NCI-H2081 treated with DMSO at 0.1 percent for 48 hours (cell line): Measurements from ENCODE around the gene DSPP.
"Not testable (repeated sequence)": the region's sequence is repeated elsewhere in the genome, so short reads cannot be mapped to it uniquely, and the experiment has no call there.

Experiments used
- DNase-seq: peaks from one replicate; lab custom pipeline; 2025; lab: John Stamatoyannopoulos, UW

DSPP gene

GRCh38 chr4:87608229-87608628 is at the start of gene DSPP:
Gene DSPP, plus strand, starts transcription at chr4:87608529. Its CDS starts 2,380 bp downstream, at chr4:87610909.
- DNase-seq, result no peak

DNA sequence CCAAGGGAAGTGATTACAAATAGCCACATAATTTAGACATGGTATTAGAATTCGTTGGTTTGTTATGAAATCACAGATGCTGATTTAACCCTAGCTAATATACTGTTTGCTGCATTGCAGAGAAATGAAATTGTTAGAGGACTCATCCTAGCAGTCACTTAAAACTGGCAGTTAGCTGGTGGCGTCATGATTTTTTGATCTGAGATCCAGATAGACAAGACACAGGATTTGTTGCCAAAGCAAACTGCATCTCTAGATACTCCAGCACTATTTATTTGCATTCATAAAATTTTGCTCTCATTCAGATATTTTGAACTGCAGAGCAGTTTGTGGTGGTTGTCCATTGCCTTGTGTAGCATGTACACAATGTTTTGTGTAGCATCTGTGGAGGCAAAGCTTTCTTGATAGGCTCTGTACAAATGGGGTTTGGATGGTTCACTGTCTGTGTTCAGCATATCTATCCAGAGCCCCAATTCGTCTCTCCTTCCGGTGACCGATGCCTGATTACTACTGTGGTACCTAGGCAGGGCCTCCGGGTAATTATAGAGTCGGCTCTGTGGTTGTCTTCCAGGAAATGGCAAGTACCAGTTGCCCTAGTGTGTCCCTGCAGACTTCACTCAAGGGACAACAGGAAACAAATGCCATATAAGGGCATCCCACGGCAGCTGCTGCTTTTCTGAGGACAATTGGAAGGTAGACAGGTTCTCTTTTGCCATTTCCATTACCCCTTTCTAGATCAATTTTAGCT is 49.1 kb upstream of the DSPP start:
- DNase-seq, result peak; percentile 68

DNA sequence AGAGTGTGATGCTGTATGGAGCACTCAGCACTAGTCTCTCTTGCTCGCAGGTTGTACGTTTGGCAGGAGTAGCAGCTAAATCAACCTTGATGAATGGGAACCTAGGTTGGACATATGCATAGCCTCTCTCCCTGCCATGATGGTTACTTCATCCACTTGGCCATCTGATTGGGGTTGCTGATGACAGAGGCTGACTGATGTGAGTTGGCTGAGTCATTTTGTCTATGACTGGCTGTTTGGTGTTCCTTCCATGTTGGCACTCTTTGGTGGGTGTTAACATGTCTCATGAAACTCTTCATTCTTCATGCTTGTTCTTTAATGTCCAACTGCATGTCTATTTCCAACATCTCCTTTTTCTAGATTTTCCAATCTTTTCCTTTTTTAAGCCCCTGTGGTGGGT is 47.5 kb upstream of the DSPP start:
- DNase-seq, result no peak

- DNase-seq, result no peak
Measured at GRCh38 chr4:87565746-87566145, 42.6 kb upstream of the DSPP start.

- no peak for DNase-seq
Measured at GRCh38 chr4:87566276-87566675, 42.1 kb upstream of the DSPP start.

- DNase-seq, result no peak
Measured at GRCh38 chr4:87567191-87567590, 41.1 kb upstream of the DSPP start.

- no peak for DNase-seq
Measured at GRCh38 chr4:87570290-87570805, 38.0 kb upstream of the DSPP start.

- not testable (repeated sequence) for DNase-seq
Measured at GRCh38 chr4:87574376-87574775, 34.0 kb upstream of the DSPP start.

GRCh38 chr4:87574996-87575395 is 33.3 kb upstream of the DSPP start:
- DNase-seq, result no peak

GRCh38 chr4:87575408-87575807 is 32.9 kb upstream of the DSPP start:
- DNase-seq, result no peak

DNA sequence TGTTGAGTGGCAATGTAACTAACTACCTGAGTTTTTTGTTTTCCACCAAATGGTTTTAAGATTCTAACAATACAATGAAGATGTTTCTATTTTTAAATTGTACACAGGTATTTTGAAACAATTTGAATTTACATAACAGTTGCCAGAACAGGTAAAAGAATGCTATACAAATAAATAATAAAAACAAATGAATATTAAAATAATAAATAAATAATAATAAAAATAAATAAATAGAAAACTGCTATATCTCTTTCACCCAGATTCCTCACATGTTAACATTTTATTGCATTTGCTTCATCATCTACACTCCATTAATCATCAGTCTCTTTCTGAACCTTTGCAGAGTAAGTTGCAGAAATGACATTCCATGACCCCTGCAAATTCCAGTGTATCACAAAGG is 32.3 kb upstream of the DSPP start:
- no peak for DNase-seq

GRCh38 chr4:87579478-87579877 is 28.9 kb upstream of the DSPP start:
- no peak for DNase-seq

DNA sequence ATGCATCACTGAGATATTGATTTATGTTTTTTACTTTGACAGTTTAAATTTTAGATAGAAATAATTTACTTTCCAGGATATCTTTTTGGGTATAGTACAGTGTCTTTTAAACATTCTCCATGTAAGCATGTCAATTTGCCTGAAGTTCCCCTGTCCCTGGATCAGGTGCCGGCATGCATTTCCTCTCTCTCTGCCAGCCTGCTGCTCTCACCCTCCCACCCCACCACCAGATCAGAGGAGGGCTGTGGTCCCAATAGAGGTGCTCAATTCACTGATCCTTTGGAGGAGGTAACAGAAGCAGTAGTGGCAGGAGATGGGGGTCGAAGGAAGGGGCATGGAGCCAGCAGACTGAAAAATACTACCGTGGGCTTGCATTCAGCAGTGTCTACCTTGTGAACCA is 28.3 kb upstream of the DSPP start:
- no peak for DNase-seq

GRCh38 chr4:87584222-87584908 is 24.0 kb upstream of the DSPP start:
- DNase-seq, result no peak

- no peak for DNase-seq
Measured at GRCh38 chr4:87589531-87589930, 18.8 kb upstream of the DSPP start.

GRCh38 chr4:87592124-87592523 is 16.2 kb upstream of the DSPP start:
- no peak for DNase-seq

DNA sequence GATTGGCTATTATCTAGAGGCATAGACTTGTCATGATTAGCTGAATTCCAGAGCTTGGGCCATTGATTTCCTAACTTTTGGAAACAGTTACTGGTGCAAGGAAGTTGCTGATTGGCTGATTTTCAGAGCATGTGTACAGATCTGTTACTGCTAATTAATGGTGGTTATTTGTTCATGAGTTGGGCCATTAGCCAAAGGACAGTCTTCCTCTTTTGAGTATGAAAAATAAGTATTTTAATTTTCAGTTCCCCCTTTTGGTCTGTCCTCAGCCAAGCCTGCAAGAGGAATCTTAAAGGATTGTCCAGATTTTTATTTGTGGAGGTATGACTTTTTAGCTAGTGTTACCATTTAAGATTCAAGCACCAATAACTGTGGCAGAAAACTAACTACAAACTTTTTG is 7.0 kb upstream of the DSPP start:
- DNase-seq, result no peak

GRCh38 chr4:87614292-87614890 is 6.1 kb downstream of the DSPP start:
- no peak for DNase-seq

DNA sequence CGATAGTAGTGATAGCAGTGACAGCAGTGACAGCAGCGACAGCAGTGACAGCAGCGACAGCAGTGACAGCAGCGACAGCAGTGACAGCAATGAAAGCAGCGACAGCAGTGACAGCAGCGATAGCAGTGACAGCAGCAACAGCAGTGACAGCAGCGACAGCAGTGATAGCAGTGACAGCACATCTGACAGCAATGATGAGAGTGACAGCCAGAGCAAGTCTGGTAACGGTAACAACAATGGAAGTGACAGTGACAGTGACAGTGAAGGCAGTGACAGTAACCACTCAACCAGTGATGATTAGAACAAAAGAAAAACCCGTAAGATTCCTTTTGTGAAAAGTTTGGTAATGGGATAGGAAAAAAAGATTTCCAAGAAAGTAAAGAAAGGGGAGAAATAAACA is 7.9 kb downstream of the DSPP start:
- no peak for DNase-seq

- DNase-seq, result no peak
Measured at GRCh38 chr4:87620086-87620485, 11.8 kb downstream of the DSPP start.

DNA sequence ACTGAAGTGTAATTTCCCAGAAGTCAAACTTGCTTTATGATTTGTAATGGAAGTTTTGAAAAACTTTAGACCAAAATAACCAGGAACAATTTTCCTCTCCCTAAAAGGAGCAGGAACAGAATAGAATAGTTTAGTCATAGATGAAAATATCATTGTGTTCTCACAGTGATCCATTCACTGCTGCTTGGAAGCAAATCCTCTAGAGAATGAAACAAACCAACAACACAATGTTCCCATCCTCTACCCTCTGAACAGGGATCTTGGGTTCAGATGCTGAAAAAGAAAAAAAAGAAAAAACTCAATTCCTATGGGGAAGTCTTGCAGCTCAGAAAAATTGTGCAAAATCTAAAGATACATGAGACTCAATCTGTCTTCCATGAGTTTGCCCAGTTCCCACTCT is 12.2 kb downstream of the DSPP start:
- no peak for DNase-seq

- DNase-seq, result no peak
Measured at GRCh38 chr4:87622303-87622702, 14.0 kb downstream of the DSPP start.

GRCh38 chr4:87624698-87625097 is 16.4 kb downstream of the DSPP start:
- no peak for DNase-seq
